Measurements from ENCODE around the gene ZNF358.
A peak's percentile ranks its signal among the peaks of the same experiment; 100 is the strongest.

The ZNF358 gene

GRCh38 chr19:7562646-7563393, 46.9 kb downstream of the ZNF358 start:
- DNase-seq: peak; percentile 5

GRCh38 chr19:7564866-7565265, 49.0 kb downstream of the ZNF358 start:
- no peak for DNase-seq

- DNase-seq: no peak
These were observed 49.4 kb downstream of the ZNF358 start for GRCh38 chr19:7565332-7565731.

All from OCI-M1 (cell line).